SK-N-MC (cell line): ENCODE measurements around the gene NRXN3.

Source experiments
- EZH2 ChIP-seq: fragments of 200-600 bp; sonication (generic); IDR thresholded peaks from one replicate; pipeline ENCODE4 v1.6.1; 2017; ENCODE audit warnings: antibody characterized with exemption
- FOXP2 ChIP-seq: optimal IDR thresholded peaks from 2 replicates; pipeline ENCODE3; 2011; ENCODE audit warnings: mild to moderate bottlenecking, moderate library complexity; ENCODE audit not compliant: insufficient read depth; ENCODE audit errors: extremely low read length, control extremely low read depth
- POLR2AphosphoS5 ChIP-seq: IDR thresholded peaks from 2 replicates; pipeline ENCODE4 v1.6.1; 2012; ENCODE audit warnings: mild to moderate bottlenecking, low read depth, low read length, borderline replicate concordance

GRCh38 chr14:78286210-78286609 is 116.0 kb downstream of the NRXN3 start:
- no peak for TF ChIP-seq POLR2AphosphoS5
- no peak for TF ChIP-seq EZH2
- no peak for TF ChIP-seq FOXP2
